ENCODE measurements around the gene TMEM217.

Gene TMEM217

GRCh38 chr6:37222992-37223391, 35.0 kb downstream of the TMEM217 start:
- H3K27ac ChIP-seq (ENCODE audit: low read length) = no peak overlapping the region

GRCh38 chr6:37222125-37222967, 35.6 kb downstream of the TMEM217 start:
- peak overlapping the region; percentile 60; the same call in 1 of the 2 replicates for H3K9ac ChIP-seq (ENCODE audit: low read depth, low read length)
- no peaks in the 10 kb centered on the region for H3K27me3 ChIP-seq (ENCODE audit: insufficient read depth, low read length)
- H3K4me3 ChIP-seq (ENCODE audit: low read length) = peak overlapping the region; percentile 69
- no peak overlapping the region for H3K27ac ChIP-seq (ENCODE audit: low read length)
- peaks cover 9% of the 10 kb centered on the region; the same call in 1 of the 2 replicates for H3K4me1 ChIP-seq (ENCODE audit: insufficient read depth, low read length)
- no peaks in the 10 kb centered on the region for H3K36me3 ChIP-seq (ENCODE audit: insufficient read depth, low read depth, low read length)
- H3K9me3 ChIP-seq (ENCODE audit: insufficient read depth, low read depth, low read length) = no peaks in the 10 kb centered on the region

More at GRCh38 chr6:37222992-37223391, 35.0 kb downstream of the TMEM217 start:
- Histone ChIP-seq H3K9me3 (ENCODE audit: insufficient read depth, low read depth, low read length) (no peaks in the 10 kb centered on the region), H3K9ac (ENCODE audit: low read depth, low read length) (no peak overlapping the region), H3K27me3 (ENCODE audit: insufficient read depth, low read length) (no peaks in the 10 kb centered on the region), H3K4me3 (ENCODE audit: low read length) (peak overlapping the region; percentile 69), H3K4me1 (ENCODE audit: insufficient read depth, low read length) (peaks cover 9% of the 10 kb centered on the region; the same call in 1 of the 2 replicates), H3K36me3 (ENCODE audit: insufficient read depth, low read depth, low read length) (no peaks in the 10 kb centered on the region)

GRCh38 chr6:37221585-37222124, 36.3 kb downstream of the TMEM217 start:
- H3K9ac ChIP-seq (ENCODE audit: low read depth, low read length) = peak overlapping the region; percentile 60; the same call in 1 of the 2 replicates
- no peaks in the 10 kb centered on the region for H3K36me3 ChIP-seq (ENCODE audit: insufficient read depth, low read depth, low read length)
- peak overlapping the region; percentile 69 for H3K4me3 ChIP-seq (ENCODE audit: low read length)
- H3K9me3 ChIP-seq (ENCODE audit: insufficient read depth, low read depth, low read length) = no peaks in the 10 kb centered on the region
- no peaks in the 10 kb centered on the region for H3K27me3 ChIP-seq (ENCODE audit: insufficient read depth, low read length)
- peaks cover 9% of the 10 kb centered on the region; the same call in 1 of the 2 replicates for H3K4me1 ChIP-seq (ENCODE audit: insufficient read depth, low read length)
- no peak overlapping the region for H3K27ac ChIP-seq (ENCODE audit: low read length)

GRCh38 chr6:37218511-37218910, 39.4 kb downstream of the TMEM217 start:
- Histone ChIP-seq H3K27ac (ENCODE audit: low read length) (no peak overlapping the region), H3K9ac (ENCODE audit: low read depth, low read length) (no peak overlapping the region), H3K36me3 (ENCODE audit: insufficient read depth, low read depth, low read length) (no peaks in the 10 kb centered on the region), H3K9me3 (ENCODE audit: insufficient read depth, low read depth, low read length) (no peaks in the 10 kb centered on the region), H3K4me3 (ENCODE audit: low read length) (no peak overlapping the region), H3K4me1 (ENCODE audit: insufficient read depth, low read length) (peaks cover 9% of the 10 kb centered on the region; the same call in 1 of the 2 replicates), H3K27me3 (ENCODE audit: insufficient read depth, low read length) (no peaks in the 10 kb centered on the region)

- no peak overlapping the region for H3K4me3 ChIP-seq (ENCODE audit: low read length)
- no peaks in the 10 kb centered on the region for H3K36me3 ChIP-seq (ENCODE audit: insufficient read depth, low read depth, low read length)
- H3K27me3 ChIP-seq (ENCODE audit: insufficient read depth, low read length) = no peaks in the 10 kb centered on the region
- no peak overlapping the region for H3K27ac ChIP-seq (ENCODE audit: low read length)
- peaks cover 7% of the 10 kb centered on the region; the same call in 1 of the 2 replicates for H3K4me1 ChIP-seq (ENCODE audit: insufficient read depth, low read length)
- H3K9me3 ChIP-seq (ENCODE audit: insufficient read depth, low read depth, low read length) = no peaks in the 10 kb centered on the region
- no peak overlapping the region for H3K9ac ChIP-seq (ENCODE audit: low read depth, low read length)
Measured at GRCh38 chr6:37218061-37218460, 39.9 kb downstream of the TMEM217 start.

- Histone ChIP-seq H3K27ac (ENCODE audit: low read length) (no peak overlapping the region), H3K4me1 (ENCODE audit: insufficient read depth, low read length) (no peaks in the 10 kb centered on the region), H3K9me3 (ENCODE audit: insufficient read depth, low read depth, low read length) (no peaks in the 10 kb centered on the region), H3K4me3 (ENCODE audit: low read length) (no peak overlapping the region), H3K9ac (ENCODE audit: low read depth, low read length) (no peak overlapping the region), H3K36me3 (ENCODE audit: insufficient read depth, low read depth, low read length) (no peaks in the 10 kb centered on the region), H3K27me3 (ENCODE audit: insufficient read depth, low read length) (no peaks in the 10 kb centered on the region)
Measured at GRCh38 chr6:37212268-37212667, 45.7 kb downstream of the TMEM217 start.

GRCh38 chr6:37210313-37210968, 47.5 kb downstream of the TMEM217 start:
- no peak overlapping the region for H3K9ac ChIP-seq (ENCODE audit: low read depth, low read length)

GRCh38 chr6:37209461-37210205, 48.3 kb downstream of the TMEM217 start:
- Histone ChIP-seq H3K27ac (ENCODE audit: low read length) (no peak overlapping the region), H3K36me3 (ENCODE audit: insufficient read depth, low read depth, low read length) (no peaks in the 10 kb centered on the region), H3K4me3 (ENCODE audit: low read length) (no peak overlapping the region), H3K4me1 (ENCODE audit: insufficient read depth, low read length) (no peaks in the 10 kb centered on the region), H3K9me3 (ENCODE audit: insufficient read depth, low read depth, low read length) (no peaks in the 10 kb centered on the region), H3K9ac (ENCODE audit: low read depth, low read length) (no peak overlapping the region), H3K27me3 (ENCODE audit: insufficient read depth, low read length) (no peaks in the 10 kb centered on the region)

More at GRCh38 chr6:37210313-37210968, 47.5 kb downstream of the TMEM217 start:
- Histone ChIP-seq H3K27ac (ENCODE audit: low read length) (no peak overlapping the region), H3K27me3 (ENCODE audit: insufficient read depth, low read length) (no peaks in the 10 kb centered on the region), H3K9me3 (ENCODE audit: insufficient read depth, low read depth, low read length) (no peaks in the 10 kb centered on the region), H3K36me3 (ENCODE audit: insufficient read depth, low read depth, low read length) (no peaks in the 10 kb centered on the region), H3K4me3 (ENCODE audit: low read length) (no peak overlapping the region), H3K4me1 (ENCODE audit: insufficient read depth, low read length) (no peaks in the 10 kb centered on the region)

GRCh38 chr6:37208793-37209192, 49.2 kb downstream of the TMEM217 start:
- Histone ChIP-seq H3K27ac (ENCODE audit: low read length) (no peak overlapping the region), H3K9me3 (ENCODE audit: insufficient read depth, low read depth, low read length) (no peaks in the 10 kb centered on the region), H3K4me1 (ENCODE audit: insufficient read depth, low read length) (no peaks in the 10 kb centered on the region)

GRCh38 chr6:37207903-37208456, 50.0 kb downstream of the TMEM217 start:
- H3K4me1 ChIP-seq (ENCODE audit: insufficient read depth, low read length) = no peaks in the 10 kb centered on the region
- no peak overlapping the region for H3K27ac ChIP-seq (ENCODE audit: low read length)
- H3K9ac ChIP-seq (ENCODE audit: low read depth, low read length) = no peak overlapping the region
- no peaks in the 10 kb centered on the region for H3K9me3 ChIP-seq (ENCODE audit: insufficient read depth, low read depth, low read length)
- H3K27me3 ChIP-seq (ENCODE audit: insufficient read depth, low read length) = no peaks in the 10 kb centered on the region
- no peak overlapping the region for H3K4me3 ChIP-seq (ENCODE audit: low read length)
- no peaks in the 10 kb centered on the region for H3K36me3 ChIP-seq (ENCODE audit: insufficient read depth, low read depth, low read length)

More at GRCh38 chr6:37208793-37209192, 49.2 kb downstream of the TMEM217 start:
- H3K9ac ChIP-seq (ENCODE audit: low read depth, low read length) = no peak overlapping the region
- H3K27me3 ChIP-seq (ENCODE audit: insufficient read depth, low read length) = no peaks in the 10 kb centered on the region
- H3K4me3 ChIP-seq (ENCODE audit: low read length) = no peak overlapping the region
- H3K36me3 ChIP-seq (ENCODE audit: insufficient read depth, low read depth, low read length) = no peaks in the 10 kb centered on the region

- Histone ChIP-seq H3K4me3 (ENCODE audit: low read length) (no peak overlapping the region), H3K27me3 (ENCODE audit: insufficient read depth, low read length) (no peaks in the 10 kb centered on the region), H3K9ac (ENCODE audit: low read depth, low read length) (no peak overlapping the region), H3K4me1 (ENCODE audit: insufficient read depth, low read length) (no peaks in the 10 kb centered on the region), H3K36me3 (ENCODE audit: insufficient read depth, low read depth, low read length) (no peaks in the 10 kb centered on the region), H3K27ac (ENCODE audit: low read length) (no peak overlapping the region), H3K9me3 (ENCODE audit: insufficient read depth, low read depth, low read length) (no peaks in the 10 kb centered on the region)
Measured at GRCh38 chr6:37206622-37207021, 51.3 kb downstream of the TMEM217 start.

Measured in iPS-20b (cell line).